ENCODE results near the gene GATA3.

DNA sequence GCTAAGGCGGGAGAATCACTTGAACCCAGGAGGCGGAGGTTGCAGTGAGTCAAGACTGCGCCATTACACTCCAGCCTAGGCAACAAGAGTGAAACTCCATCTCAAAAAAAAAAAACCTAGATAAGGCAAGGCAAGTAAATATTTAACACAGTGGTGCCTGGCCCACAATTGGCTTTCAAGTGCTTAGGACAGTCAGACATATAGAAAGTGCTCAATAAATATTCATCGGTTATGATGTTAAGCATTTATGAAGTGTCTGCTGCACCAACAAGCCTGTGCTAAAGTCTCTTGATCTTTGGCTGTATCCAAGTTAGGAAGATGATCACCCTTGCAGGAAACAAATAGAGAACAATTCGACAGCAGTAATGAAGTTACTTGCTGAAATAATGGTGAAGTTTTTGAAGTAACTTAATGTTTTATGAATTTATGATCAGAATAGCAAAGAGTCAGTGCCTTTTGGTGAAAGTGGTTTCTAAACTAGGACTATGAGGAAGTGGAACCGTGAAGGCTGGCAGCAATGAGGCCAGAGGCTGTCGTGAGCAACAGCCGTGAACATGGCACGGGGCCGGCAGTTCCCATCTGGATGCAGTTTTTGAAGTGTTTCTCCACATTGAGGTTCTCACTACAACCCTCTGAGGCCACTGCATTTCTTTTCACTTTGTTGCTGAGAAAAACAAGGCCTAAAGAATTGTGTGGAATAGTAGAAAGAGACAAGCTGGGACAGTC is 48.1 kb upstream of the GATA3 start:
- TF ChIP-seq EZH2 (IDR thresholded peaks at IDR 0.05) (no peak), EZH2phosphoT487 (IDR thresholded peaks at IDR 0.05) (no peak)
- TF ChIP-seq, protein P1, sequence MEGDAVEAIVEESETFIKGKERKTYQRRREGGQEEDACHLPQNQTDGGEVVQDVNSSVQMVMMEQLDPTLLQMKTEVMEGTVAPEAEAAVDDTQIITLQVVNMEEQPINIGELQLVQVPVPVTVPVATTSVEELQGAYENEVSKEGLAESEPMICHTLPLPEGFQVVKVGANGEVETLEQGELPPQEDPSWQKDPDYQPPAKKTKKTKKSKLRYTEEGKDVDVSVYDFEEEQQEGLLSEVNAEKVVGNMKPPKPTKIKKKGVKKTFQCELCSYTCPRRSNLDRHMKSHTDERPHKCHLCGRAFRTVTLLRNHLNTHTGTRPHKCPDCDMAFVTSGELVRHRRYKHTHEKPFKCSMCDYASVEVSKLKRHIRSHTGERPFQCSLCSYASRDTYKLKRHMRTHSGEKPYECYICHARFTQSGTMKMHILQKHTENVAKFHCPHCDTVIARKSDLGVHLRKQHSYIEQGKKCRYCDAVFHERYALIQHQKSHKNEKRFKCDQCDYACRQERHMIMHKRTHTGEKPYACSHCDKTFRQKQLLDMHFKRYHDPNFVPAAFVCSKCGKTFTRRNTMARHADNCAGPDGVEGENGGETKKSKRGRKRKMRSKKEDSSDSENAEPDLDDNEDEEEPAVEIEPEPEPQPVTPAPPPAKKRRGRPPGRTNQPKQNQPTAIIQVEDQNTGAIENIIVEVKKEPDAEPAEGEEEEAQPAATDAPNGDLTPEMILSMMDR (IDR thresholded peaks at IDR 0.05): no peak

Data from neural progenitor cell (in vitro differentiated cells).